Stimulated activated naive CD8-positive, alpha-beta T cell treated with anti-CD3 and anti-CD28 coated beads, Interleukin-15, Interleukin-2, amounts not matched to agents 100 ng/mL and 50 ng/mL, for 24 hours (primary cell): ENCODE measurements around the gene CASTOR2.

Source experiments
- H3K27ac Mint-ChIP-seq: one replicate; pipeline ENCODE4 v1.8.0; 2021; ENCODE audit warnings: mild to moderate bottlenecking, mixed read lengths
- H3K27me3 Mint-ChIP-seq: one replicate; pipeline ENCODE4 v1.8.0; 2021; ENCODE audit warnings: mixed read lengths
- H3K36me3 Mint-ChIP-seq: one replicate; pipeline ENCODE4 v1.8.0; 2021; ENCODE audit warnings: low read depth, mixed read lengths
- H3K4me1 Mint-ChIP-seq: one replicate; pipeline ENCODE4 v1.8.0; 2021; ENCODE audit warnings: low read depth, mixed read lengths
- H3K4me3 Mint-ChIP-seq: one replicate; pipeline ENCODE4 v1.8.0; 2021; ENCODE audit warnings: mild to moderate bottlenecking, mixed read lengths
- H3K9me3 Mint-ChIP-seq: one replicate; pipeline ENCODE4 v1.8.0; 2021; ENCODE audit warnings: mixed read lengths

The CASTOR2 gene

DNA sequence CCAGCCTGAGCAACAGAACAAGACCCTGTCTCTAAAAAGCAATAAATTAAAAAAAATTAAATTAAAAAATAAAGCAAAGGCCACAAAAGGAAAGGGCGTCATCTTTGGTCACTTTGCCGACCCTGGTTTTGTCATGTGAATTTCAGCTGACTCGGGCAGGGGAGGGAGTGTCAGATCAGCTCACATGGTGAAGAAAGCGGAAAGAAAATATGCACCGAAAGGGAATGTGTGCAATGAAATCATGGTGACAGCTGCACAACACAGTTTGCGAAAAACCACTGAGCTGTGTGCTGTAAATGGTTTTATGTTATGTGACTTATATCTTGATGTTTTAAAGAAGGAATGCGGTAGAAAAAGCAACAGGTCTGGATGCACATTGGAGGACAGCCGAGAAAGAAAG, 69.3 kb downstream of the CASTOR2 start:
- Mint-ChIP-seq H3K27ac (no peak overlapping the region), H3K27me3 (no peaks in the 10 kb centered on the region)

DNA sequence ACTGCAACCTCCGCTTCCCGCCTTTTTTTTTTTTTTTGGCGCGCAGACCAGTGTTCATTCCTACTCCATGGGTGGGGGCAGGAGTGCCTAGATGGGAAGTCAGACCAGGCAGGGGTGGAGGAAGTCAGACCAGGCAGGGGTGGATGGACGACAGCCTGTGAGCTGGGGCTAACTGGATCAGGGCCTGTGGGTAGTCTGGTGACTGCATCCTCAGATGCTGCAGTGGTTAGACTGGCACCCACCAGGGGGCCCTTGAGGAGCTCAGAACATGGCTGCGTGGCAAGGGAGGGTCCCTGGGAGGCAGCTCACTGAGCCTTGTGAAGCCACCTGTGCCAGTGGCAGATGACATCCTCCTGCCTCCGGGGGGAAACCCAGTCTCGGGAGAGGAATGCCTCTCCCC, 74.0 kb downstream of the CASTOR2 start:
- H3K27me3 Mint-ChIP-seq, result no peaks in the 10 kb centered on the region
- H3K9me3 Mint-ChIP-seq, result no peaks in the 10 kb centered on the region
- H3K4me3 Mint-ChIP-seq, result no peak overlapping the region
- H3K27ac Mint-ChIP-seq, result no peak overlapping the region
- no peaks in the 10 kb centered on the region for H3K4me1 Mint-ChIP-seq
- H3K36me3 Mint-ChIP-seq, result peaks cover 5% of the 10 kb centered on the region

More for the DNA sequence above, 69.3 kb downstream of the CASTOR2 start:
- Mint-ChIP-seq H3K36me3 (no peaks in the 10 kb centered on the region), H3K4me3 (no peak overlapping the region), H3K9me3 (no peaks in the 10 kb centered on the region), H3K4me1 (no peaks in the 10 kb centered on the region)

DNA sequence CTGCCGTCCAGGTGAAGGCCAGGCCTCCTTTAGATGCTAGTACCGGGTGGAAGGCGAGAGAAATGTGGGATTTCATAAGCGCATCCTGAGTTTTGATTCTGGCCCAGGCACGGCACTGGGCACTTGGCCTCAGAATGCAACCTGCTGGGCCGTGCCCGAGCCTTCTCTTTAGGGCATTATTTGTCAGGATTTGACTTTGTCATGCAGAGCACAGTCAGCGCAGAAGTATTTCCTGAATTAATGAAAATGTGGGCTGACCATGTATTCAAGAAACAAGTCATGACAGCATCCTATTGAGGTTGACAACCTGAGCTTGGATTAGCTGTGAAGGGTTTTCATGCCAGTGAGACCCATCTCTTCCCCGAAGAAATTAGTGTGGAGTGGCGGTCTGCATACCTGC, 74.7 kb downstream of the CASTOR2 start:
- H3K27me3 Mint-ChIP-seq, result no peaks in the 10 kb centered on the region
- peaks cover 11% of the 10 kb centered on the region for H3K36me3 Mint-ChIP-seq
- H3K9me3 Mint-ChIP-seq, result no peaks in the 10 kb centered on the region
- no peaks in the 10 kb centered on the region for H3K4me1 Mint-ChIP-seq
- no peak overlapping the region for H3K27ac Mint-ChIP-seq
- H3K4me3 Mint-ChIP-seq, result no peak overlapping the region

DNA sequence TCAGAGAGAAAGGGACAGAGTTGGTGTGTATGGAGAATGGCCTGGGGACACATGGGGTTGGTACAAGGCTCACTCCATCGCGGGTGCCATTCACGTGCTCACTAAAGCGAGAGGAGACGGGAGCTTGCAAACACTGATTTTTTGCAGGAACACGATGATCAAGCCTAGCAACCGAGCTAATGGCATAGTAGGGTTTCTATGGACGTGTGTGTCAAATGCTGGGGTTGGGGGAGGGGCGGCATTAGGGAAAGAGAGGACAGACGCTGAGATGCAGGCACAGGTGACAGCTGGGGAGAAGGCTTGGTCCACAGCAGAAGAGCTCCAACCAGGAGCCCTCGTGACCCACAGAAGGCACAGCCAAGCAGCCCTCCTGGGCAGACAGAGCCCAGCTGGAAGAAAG, 75.2 kb downstream of the CASTOR2 start:
- Mint-ChIP-seq H3K4me3 (no peak overlapping the region), H3K27ac (no peak overlapping the region)

DNA sequence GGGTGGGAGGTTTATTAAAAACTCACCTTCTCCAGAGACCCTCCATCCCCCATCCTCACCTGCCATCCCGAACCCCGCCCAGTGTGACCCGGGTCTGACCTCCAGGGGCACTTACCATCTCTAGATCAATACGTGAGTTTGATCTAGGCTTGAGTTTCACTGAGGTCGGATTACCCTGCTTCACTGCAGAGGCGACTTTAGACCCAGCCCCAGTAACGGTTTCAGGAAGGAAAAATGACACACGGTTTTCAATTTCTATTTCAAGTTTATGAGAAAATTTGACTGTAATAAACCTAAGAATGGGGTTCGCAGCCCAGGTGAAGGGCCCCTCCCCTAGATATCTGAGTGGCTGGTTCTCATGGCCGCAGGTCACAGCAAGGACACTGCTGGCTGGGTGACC, 76.0 kb downstream of the CASTOR2 start:
- Mint-ChIP-seq H3K36me3 (peaks cover 12% of the 10 kb centered on the region), H3K9me3 (no peaks in the 10 kb centered on the region), H3K4me1 (no peaks in the 10 kb centered on the region), H3K27ac (peak overlapping the region; percentile 26), H3K27me3 (no peaks in the 10 kb centered on the region), H3K4me3 (no peak overlapping the region)

More for the DNA sequence above, 75.2 kb downstream of the CASTOR2 start:
- Mint-ChIP-seq H3K27me3 (no peaks in the 10 kb centered on the region), H3K4me1 (no peaks in the 10 kb centered on the region), H3K9me3 (no peaks in the 10 kb centered on the region), H3K36me3 (peaks cover 12% of the 10 kb centered on the region)

DNA sequence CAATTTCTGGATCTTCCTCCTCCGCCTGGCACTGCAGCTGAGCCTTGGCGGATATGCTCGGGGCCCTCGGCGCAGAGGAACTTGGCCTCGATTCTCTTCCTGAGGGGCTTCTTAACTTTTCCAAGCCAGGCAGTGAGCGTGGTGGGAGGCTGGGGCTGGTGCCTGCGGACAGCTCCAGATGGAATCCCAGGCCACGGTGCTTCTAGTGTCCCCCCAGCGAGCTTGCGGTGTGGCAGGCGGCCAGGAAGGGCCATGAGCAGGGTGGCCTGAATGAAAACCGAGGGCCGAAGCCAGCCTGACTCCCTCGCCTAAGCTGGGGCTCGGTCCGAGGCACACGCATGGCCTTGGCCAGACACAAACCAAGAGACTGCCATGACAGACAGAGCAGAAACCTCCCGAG, 77.8 kb downstream of the CASTOR2 start:
- no peaks in the 10 kb centered on the region for H3K4me1 Mint-ChIP-seq
- no peaks in the 10 kb centered on the region for H3K9me3 Mint-ChIP-seq
- H3K4me3 Mint-ChIP-seq, result no peak overlapping the region
- peaks cover 12% of the 10 kb centered on the region for H3K36me3 Mint-ChIP-seq
- H3K27me3 Mint-ChIP-seq, result no peaks in the 10 kb centered on the region
- no peak overlapping the region for H3K27ac Mint-ChIP-seq

DNA sequence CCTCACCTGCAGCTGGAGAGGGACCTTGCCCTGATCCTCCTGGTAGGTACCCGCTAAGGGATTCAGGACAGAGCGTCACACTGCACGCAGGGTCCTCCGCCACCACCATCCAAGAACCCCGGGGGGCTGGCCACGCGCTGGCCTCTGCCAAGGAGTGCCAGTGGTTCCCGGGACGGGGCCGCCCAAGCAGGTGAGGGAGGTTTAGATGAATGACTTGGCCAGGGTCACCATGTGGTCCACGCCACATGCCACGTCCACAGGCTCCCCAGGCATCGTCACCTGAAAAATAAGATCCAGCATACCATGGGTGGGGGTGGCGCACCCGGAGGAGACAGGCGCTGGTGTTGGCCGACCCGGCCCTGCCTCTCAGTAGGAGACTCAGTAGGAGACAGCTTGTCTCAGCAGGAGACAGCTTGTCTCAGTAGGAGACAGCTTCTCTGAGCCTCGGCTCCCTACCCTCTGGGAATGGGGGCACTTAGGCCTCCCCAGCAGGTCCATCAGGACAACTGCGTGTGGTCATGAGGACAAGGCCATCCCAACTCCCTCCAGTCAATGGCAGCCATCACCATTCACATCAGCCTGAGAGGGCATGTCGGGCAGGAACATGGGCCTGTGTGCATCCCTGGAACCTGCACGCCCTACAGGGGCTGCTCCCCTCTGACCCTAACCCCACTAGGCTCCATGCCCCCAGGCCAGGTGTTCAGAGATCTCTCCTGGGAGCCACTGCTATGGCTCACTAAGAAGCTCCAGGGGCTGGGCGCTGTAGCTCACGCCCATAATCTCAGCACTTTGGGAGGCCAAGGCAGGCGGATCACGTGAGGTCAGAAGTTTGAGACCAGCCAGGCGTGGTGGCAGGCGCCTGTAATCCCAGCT, 78.6 kb downstream of the CASTOR2 start:
- Mint-ChIP-seq H3K9me3 (no peaks in the 10 kb centered on the region), H3K4me1 (no peaks in the 10 kb centered on the region), H3K27me3 (no peaks in the 10 kb centered on the region), H3K36me3 (peaks cover 12% of the 10 kb centered on the region), H3K4me3 (no peak overlapping the region), H3K27ac (no peak overlapping the region)

DNA sequence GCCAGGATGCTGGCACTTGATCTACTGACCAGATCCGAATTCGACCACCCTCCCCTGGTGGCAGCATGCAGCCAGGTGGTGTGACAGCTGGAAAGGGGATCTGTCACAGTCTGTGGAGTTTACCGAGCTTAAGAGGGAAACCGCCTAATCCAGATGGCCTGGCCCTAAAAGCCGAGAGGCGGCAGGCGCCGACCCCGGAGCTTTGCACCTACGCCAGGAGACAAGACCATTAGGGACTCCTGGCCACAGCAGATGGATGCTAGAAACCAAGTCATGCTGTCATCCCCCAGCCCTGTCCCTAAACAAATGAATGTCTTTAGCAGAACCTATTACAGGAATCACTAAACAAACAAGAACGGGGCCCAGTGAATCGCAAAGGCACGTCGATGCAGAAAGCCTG, 81.4 kb downstream of the CASTOR2 start:
- Mint-ChIP-seq H3K27me3 (no peaks in the 10 kb centered on the region), H3K9me3 (no peaks in the 10 kb centered on the region), H3K27ac (no peak overlapping the region), H3K4me1 (no peaks in the 10 kb centered on the region), H3K4me3 (no peak overlapping the region), H3K36me3 (peaks cover 28% of the 10 kb centered on the region)

DNA sequence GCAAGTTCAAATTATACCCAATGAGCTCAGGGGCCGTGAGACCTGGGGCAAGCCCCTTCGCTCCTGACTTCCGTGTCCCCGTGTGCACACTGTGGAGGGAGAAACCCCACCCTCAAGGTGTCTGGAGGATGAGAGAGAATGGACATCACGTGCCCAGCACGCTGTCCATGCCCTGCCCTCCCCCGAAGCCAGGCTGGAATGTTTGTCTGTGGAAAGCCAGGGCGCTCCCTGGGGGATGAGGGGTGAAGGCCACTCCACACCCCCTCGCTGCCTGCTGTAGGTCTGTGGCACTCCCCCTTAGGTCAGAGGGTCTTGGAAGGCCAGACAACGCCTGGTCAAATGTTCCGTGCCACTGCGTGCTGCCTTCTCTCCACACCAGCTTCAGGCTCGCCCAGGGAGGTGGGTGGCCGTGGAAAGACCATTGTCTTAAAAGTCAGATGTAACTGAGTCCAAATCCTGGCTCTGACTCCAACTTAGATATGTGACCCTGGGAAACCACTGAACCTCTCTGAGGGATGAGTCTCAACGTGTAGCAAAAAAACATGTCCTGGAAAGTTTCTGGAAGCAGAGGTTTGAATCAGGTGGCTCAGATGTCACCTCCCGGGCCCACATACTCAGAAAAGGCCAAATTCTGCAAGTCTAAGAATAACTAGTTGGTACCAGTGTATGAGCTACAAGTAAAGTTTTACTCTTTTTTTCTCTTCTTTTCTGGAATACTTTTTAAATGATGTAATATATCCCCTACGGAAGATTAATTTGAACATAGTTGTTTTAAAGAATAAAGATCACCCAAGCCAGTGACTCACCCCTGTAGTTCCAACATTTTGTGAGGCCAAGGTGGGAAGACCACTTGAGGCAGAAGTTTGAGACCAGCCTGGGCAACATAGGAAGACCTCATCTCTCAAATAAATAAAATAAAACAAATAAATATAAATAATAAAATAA, 84.2 kb downstream of the CASTOR2 start:
- Mint-ChIP-seq H3K4me3 (no peak overlapping the region), H3K27ac (no peak overlapping the region), H3K36me3 (peaks cover 39% of the 10 kb centered on the region), H3K27me3 (no peaks in the 10 kb centered on the region), H3K9me3 (no peaks in the 10 kb centered on the region), H3K4me1 (no peaks in the 10 kb centered on the region)

DNA sequence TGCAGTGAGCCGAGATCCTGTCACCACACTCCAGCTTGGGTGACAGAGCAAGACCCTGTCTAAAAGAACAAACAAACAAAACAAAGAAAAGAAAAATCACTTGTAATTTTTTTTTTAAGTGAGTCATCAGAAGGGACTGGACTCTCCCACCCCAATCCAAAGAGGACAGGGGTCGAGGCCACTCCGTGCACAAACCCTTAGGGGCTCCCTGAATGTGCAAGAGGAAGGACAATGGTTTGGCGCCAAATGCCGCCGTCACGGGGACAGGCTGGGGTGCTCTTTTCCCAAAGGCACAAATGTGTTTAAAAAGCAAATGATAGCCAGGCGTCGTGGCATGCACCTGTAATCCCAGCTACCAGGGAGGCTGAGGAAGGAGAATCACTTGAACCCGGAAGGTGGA, 85.3 kb downstream of the CASTOR2 start:
- H3K9me3 Mint-ChIP-seq, result no peaks in the 10 kb centered on the region
- no peaks in the 10 kb centered on the region for H3K27me3 Mint-ChIP-seq
- no peak overlapping the region for H3K4me3 Mint-ChIP-seq
- peaks cover 35% of the 10 kb centered on the region for H3K36me3 Mint-ChIP-seq
- H3K4me1 Mint-ChIP-seq, result no peaks in the 10 kb centered on the region
- no peak overlapping the region for H3K27ac Mint-ChIP-seq

DNA sequence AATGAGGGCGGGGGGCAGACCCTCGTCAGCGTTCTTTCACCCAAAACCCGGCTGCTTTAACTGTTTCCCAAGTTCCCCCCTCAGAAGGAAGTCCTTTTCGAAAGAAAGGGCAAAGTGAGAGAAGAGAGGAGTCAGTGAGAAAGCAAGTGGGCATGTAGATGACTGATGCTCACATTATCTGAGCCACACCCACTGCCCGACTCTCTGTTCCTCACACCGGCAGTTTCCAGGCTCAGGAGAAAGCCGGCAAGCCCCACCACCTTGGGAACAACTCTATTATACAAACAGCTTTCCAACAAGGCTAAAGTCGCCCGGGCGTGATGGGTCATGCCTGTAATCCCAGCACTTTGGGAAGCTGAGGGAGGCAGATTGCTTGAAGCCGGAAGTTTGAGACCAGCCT, 86.0 kb downstream of the CASTOR2 start:
- H3K4me3 Mint-ChIP-seq, result no peak overlapping the region
- H3K27me3 Mint-ChIP-seq, result no peaks in the 10 kb centered on the region
- peaks cover 41% of the 10 kb centered on the region for H3K36me3 Mint-ChIP-seq
- H3K4me1 Mint-ChIP-seq, result no peaks in the 10 kb centered on the region
- no peaks in the 10 kb centered on the region for H3K9me3 Mint-ChIP-seq
- H3K27ac Mint-ChIP-seq, result no peak overlapping the region

DNA sequence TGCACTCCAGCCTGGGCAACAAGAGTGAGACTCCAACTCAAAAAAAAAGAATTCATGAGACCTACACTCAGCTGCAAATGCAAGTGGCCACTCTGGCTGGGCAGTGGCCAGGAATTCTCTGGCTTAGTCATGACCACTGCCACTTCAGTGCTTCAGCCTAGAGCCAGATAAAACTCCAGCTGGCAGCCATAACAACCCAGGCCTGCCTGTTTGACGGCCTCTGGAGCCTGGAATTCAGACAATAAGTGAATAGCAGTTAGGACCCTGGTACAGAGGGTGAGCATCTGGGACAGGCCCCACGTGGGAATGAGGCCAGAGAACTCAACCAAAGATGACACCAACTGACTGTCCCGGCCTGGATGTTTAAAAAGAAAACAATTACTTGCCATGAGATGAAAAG, 90.2 kb downstream of the CASTOR2 start:
- Mint-ChIP-seq H3K9me3 (no peaks in the 10 kb centered on the region), H3K4me1 (no peaks in the 10 kb centered on the region), H3K27ac (no peak overlapping the region), H3K36me3 (peaks cover 58% of the 10 kb centered on the region), H3K4me3 (no peak overlapping the region), H3K27me3 (no peaks in the 10 kb centered on the region)

DNA sequence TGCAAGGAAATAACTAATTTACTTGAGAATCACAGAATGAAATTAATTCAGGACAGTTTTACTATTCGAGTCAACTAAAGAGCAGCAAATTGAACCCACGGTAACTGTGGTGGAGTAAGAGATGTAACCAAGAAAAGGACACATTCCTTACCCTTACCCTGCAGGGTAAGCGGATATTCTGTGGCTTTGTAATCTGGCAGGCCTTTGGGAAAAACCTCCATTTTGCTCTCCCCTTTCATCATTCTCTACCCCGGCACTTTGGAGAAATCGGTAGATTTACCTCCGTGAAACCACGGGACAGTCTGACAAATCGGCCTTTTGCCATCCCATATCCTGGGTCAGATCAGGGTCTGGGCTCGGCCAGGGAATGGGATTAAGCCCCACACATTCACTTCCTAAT, 90.7 kb downstream of the CASTOR2 start:
- peaks cover 60% of the 10 kb centered on the region for H3K36me3 Mint-ChIP-seq
- no peaks in the 10 kb centered on the region for H3K9me3 Mint-ChIP-seq
- H3K27ac Mint-ChIP-seq, result no peak overlapping the region

DNA sequence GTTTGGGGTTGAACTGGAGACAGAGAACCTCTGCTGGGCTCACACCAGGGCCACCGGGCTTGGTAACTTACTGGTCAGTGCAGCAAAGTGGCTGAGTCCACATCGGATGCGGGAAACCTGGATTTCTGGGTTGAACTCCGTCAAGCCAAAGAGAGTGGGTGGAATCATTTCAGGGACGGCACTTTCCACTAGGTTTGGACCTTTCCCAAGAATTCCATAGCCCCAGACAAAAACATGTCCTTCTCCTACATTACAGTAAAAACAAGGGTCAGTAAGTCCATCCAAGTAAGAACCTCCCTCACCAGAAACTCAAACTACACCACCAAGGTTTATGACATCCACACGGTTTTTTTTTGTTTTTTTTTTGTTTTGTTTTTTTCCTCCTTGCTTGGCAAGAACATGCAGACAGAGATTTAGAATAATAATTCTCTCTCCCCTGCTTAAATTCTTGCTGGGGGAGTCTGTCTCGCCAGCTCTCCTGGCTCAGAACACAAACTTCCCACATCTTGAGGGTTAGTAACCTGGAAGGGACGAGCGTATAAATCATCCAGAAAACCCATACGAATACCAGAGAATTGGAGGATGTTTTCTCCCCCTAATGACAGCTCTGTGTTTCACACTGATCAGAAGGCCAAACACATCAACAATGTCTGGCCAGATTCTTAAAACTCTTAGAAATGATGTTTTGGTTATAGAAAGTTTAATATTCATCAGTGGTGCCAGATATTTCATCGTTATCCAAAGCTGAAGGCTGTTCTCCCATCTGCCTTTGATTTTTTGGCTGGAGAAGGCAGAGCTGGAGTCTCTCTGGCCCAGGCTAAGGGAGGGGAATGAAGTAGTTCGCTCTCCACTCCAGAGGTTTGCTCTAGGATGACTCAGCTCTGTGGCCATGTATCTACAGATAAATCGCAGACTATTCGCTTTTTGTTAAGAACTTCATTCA, 91.6 kb downstream of the CASTOR2 start:
- Mint-ChIP-seq H3K36me3 (peaks cover 65% of the 10 kb centered on the region), H3K9me3 (no peaks in the 10 kb centered on the region), H3K27ac (no peak overlapping the region), H3K4me1 (no peaks in the 10 kb centered on the region), H3K27me3 (no peaks in the 10 kb centered on the region), H3K4me3 (no peak overlapping the region)

More for the DNA sequence above, 90.7 kb downstream of the CASTOR2 start:
- H3K27me3 Mint-ChIP-seq, result no peaks in the 10 kb centered on the region
- H3K4me1 Mint-ChIP-seq, result no peaks in the 10 kb centered on the region
- H3K4me3 Mint-ChIP-seq, result no peak overlapping the region
